ENCODE results near the gene DPEP1. TPM values are rescaled to one million over a fixed set of nuclear protein-coding genes. Genes with fewer than 3 reads are reported as not detected.
A peak's percentile ranks its signal among the peaks of the same experiment; 100 is the strongest.
"Not testable (repeated sequence)": the region's sequence is repeated elsewhere in the genome, so short reads cannot be mapped to it uniquely, and the experiment has no call there.

DPEP1 gene
- total RNA-seq, 3 donors from 2014 or later, result not detected

DNA sequence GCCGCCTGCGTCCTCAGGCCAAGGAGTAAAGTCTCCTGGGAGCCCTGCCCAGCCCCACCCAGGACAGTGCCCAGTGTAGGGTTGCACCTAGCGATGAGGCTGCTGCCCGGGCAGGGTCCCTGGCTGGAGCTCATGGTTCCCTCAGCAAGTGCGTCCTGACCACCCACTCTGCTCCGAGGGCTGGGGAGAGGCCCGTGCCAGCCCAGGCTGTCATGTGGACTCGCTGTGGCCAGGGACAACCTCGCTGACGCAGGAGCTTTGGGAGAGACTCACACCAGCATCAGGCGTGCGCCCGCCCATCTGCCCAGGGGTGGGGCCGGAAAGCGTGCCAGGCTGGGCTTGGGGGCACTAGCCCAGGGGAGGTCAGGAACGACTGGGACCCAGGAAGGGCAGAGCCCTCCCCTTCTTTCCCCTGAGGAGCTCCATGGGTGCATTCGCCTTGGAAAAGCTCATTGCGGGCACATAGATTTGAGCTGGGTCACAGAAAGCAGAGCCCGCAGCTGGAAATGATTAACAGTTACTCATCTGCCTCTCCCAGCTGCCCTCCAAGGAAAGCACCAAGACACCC lies 19.7 kb downstream of the DPEP1 start:
- H3K9me3 Mint-ChIP-seq, result no peaks in the 10 kb centered on the region
- no peak overlapping the region for H3K4me3 Mint-ChIP-seq
- DNase-seq, result no peak
- no peak for ATAC-seq
- no peaks in the 10 kb centered on the region for H3K4me1 Mint-ChIP-seq (ENCODE audit: low read depth)
- no peaks in the 10 kb centered on the region for H3K36me3 Mint-ChIP-seq (ENCODE audit: insufficient read depth)
- no peaks in the 10 kb centered on the region for H3K27me3 Mint-ChIP-seq (ENCODE audit: low read depth)

DNA sequence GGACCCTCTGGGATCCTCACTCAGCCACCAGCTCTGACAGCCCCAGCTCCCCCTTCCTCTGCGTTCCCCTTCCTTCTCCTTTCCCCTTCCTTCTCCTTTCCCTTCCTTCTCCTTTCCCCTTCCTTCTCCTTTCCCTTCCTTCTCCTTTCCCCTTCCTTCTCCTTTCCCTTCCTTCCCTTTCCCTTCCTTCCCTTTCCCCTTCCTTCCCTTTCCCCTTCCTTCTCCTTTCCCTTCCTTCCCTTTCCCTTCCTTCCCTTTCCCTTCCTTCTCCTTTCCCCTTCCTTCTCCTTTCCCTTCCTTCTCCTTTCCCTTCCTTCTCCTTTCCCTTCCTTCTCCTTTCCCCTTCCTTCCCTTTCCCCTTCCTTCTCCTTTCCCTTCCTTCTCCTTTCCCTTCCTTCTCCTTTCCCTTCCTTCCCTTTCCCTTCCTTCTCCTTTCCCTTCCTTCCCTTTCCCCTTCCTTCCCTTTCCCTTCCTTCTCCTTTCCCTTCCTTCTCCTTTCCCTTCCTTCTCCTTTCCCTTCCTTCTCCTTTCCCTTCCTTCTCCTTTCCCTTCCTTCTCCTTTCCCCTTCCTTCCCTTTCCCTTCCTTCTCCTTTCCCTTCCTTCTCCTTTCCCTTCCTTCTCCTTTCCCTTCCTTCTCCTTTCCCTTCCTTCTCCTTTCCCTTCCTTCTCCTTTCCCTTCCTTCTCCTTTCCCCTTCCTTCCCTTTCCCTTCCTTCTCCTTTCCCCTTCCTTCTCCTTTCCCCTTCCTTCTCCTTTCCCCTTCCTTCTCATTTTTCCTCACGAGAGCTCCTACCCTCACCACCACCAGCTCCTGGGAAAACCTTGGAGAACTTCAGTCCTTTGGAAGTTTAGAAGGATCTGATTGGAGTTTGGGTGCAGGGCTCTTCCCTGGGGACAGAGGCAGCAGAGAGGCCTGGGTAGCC lies 21.3 kb downstream of the DPEP1 start:
- not testable (repeated sequence) for DNase-seq; H3K36me3 Mint-ChIP-seq (ENCODE audit: insufficient read depth); H3K9me3 Mint-ChIP-seq; H3K4me3 Mint-ChIP-seq; H3K27me3 Mint-ChIP-seq (ENCODE audit: low read depth); ATAC-seq; H3K4me1 Mint-ChIP-seq (ENCODE audit: low read depth)

DNA sequence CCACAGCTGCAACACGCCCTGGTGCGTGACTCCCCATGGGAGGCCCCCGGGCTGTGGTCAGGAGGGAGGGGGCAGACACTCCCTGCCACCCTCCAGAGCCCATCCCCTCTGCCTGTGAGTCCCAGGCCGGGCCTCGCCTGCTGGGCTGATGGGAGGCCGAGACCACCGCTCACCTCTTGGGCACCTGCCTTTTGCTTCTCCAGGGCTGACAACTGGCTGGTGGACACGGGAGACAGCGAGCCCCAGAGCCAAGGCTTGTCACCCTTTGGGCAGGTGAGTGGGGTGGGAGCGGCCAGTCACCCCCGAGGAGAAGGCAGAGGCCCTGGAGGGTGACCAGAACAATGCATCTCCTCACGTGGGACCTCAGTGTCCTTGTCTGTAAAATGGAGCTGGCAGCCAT lies 23.2 kb downstream of the DPEP1 start:
- DNase-seq, result no peak
- Mint-ChIP-seq H3K27me3 (ENCODE audit: low read depth) (no peaks in the 10 kb centered on the region), H3K36me3 (ENCODE audit: insufficient read depth) (no peaks in the 10 kb centered on the region), H3K4me1 (ENCODE audit: low read depth) (peaks cover 12% of the 10 kb centered on the region), H3K4me3 (no peak overlapping the region), H3K9me3 (no peaks in the 10 kb centered on the region)
- ATAC-seq, result no peak

DNA sequence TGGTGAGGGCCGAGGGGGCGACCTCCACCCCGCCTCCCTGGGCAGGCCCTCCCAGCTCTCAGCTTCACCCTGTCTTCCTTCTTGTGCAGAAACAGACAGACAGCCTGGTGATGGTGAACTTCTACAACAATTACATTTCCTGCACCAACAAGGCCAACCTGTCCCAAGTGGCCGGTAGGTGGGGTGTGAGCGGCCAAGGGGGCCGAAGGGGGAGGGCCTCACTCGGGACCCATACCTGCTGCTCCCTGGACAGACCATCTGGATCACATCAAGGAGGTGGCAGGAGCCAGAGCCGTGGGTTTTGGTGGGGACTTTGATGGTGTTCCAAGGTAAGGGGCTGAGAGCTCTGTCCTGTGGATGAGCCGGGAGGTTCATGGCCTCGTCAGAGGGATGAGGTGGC lies 23.9 kb downstream of the DPEP1 start:
- H3K9me3 Mint-ChIP-seq, result no peaks in the 10 kb centered on the region
- ATAC-seq (no peak), DNase-seq (no peak)
- peaks cover 12% of the 10 kb centered on the region for H3K4me1 Mint-ChIP-seq (ENCODE audit: low read depth)
- no peaks in the 10 kb centered on the region for H3K36me3 Mint-ChIP-seq (ENCODE audit: insufficient read depth)
- no peak overlapping the region for H3K4me3 Mint-ChIP-seq
- no peaks in the 10 kb centered on the region for H3K27me3 Mint-ChIP-seq (ENCODE audit: low read depth)

DNA sequence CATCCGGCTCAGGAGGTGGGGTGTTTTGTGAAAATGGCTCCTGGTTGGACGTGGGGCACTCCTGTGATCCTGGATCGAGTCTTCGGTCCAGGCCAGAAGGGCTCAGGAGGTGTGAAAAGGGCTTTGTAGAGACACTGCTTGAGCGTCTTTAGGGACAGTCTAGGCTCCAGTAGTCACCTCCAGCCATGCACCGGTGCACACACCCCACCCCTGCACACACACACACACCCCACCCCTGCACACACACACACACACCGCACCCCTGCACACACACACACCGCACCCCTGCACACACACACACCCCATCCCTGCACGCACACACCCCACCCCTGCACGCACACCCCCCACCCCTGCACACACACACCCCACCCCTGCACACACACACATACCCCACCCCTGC lies 25.0 kb downstream of the DPEP1 start:
- H3K4me3 Mint-ChIP-seq, result no peak overlapping the region
- no peaks in the 10 kb centered on the region for H3K36me3 Mint-ChIP-seq (ENCODE audit: insufficient read depth)
- H3K9me3 Mint-ChIP-seq, result no peaks in the 10 kb centered on the region
- DNase-seq, result no peak
- H3K27me3 Mint-ChIP-seq (ENCODE audit: low read depth), result no peaks in the 10 kb centered on the region
- no peak for ATAC-seq
- H3K4me1 Mint-ChIP-seq (ENCODE audit: low read depth), result peaks cover 12% of the 10 kb centered on the region

DNA sequence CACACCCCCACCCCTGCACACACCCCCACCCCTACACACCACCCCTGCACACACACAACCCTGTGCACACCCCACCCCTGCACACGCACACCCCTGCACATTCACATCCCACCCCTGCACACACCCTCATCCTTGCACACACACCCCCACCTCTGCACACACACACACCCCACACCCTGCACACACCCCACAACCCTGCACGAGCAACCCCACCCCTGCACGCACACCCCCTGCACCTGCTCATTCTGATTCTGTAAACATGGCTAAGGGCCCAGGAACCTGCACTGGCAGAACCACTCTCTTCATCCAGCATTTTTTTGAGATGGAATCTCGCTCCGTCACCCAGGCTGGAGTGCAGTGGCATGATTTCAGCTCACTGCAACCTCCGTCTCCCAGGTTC lies 25.9 kb downstream of the DPEP1 start:
- DNase-seq (no peak), ATAC-seq (no peak)
- no peak overlapping the region for H3K4me3 Mint-ChIP-seq
- no peaks in the 10 kb centered on the region for H3K9me3 Mint-ChIP-seq
- H3K27me3 Mint-ChIP-seq (ENCODE audit: low read depth), result no peaks in the 10 kb centered on the region
- H3K36me3 Mint-ChIP-seq (ENCODE audit: insufficient read depth), result no peaks in the 10 kb centered on the region
- peaks cover 12% of the 10 kb centered on the region for H3K4me1 Mint-ChIP-seq (ENCODE audit: low read depth)

DNA sequence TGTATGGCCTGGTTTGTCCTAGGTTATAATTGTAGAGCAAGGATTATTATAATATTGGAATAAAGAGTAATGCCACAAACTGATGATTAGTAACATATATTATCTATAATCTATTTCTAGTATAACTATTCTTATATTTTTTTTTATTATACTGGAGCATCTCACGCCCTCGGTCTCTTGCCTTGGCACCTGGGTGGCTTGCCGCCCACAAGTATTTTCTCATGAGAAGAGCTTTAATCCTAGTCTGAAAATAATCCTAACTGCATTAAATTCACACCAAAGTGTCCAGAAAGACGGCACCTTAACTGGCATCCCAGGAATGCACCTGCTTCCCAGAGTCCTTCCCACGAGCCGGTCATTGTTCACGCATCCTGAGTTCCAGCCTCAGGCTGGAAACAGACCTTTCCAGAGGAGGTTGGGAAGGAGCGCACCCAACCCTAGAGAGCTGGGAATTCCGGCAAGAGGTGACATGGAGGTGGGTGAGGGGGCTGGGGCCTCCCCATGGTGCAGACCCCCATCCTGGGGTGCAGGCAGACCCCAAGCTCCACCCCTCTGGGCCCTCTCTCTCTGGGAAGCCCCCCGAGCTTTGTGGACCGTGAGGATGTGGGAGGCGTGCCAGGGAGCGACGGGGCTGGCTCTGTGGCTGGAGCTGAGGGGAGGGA lies 28.1 kb downstream of the DPEP1 start:
- no peak for ATAC-seq

DNA sequence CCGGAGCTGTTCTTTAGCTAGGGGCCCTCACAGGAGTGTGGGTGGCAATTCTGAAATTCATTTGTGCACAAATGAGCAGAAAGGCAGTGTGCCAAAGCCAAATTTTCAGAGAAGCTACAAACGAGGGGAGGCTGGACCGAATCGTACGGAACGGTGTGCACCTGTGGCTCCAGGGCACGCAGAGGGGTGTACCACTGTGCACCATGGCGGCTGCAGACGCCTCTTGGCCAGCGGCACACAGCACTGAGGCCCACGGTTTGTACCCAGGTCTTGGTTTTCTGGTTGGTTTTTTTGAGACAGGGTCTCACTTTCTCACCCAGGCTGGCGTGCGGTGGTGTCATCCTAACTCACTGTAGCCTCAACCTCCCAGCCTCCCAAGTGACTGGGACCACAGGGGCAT lies 29.1 kb downstream of the DPEP1 start:
- Mint-ChIP-seq H3K4me3 (no peak overlapping the region), H3K27me3 (ENCODE audit: low read depth) (no peaks in the 10 kb centered on the region), H3K9me3 (no peaks in the 10 kb centered on the region)

More for the DNA sequence above, 28.1 kb downstream of the DPEP1 start:
- DNase-seq, result no peak
- Mint-ChIP-seq H3K27me3 (ENCODE audit: low read depth) (no peaks in the 10 kb centered on the region), H3K9me3 (no peaks in the 10 kb centered on the region), H3K36me3 (ENCODE audit: insufficient read depth) (peaks cover 9% of the 10 kb centered on the region), H3K4me3 (no peak overlapping the region), H3K4me1 (ENCODE audit: low read depth) (peaks cover 12% of the 10 kb centered on the region)

DNA sequence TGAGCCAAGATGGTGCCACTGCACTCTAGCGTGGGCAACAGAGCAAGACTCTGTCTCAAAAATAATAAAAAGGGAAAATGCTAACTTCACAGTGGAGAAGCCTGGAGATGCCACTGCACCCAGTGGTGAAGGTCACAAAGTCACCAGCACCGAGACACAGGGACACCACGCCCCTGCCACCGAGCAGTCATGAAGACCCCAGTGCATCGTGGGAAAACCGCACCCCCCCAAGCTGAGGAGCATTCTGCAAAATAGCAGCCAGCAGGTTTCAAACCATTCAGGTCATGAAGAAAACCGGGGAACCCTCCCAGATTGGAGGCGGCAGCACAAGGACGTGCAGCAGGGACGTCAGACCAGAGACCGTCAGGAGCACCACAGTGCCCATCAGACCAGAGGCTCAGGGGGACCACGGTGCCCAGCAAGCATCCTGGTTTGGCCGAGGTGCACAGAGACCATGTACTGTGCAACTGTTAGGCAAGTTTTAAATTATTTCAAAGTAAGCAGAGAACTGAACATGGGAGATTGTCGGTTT lies 30.4 kb downstream of the DPEP1 start:
- Mint-ChIP-seq H3K4me3 (no peak overlapping the region), H3K27me3 (ENCODE audit: low read depth) (no peaks in the 10 kb centered on the region), H3K9me3 (no peaks in the 10 kb centered on the region), H3K36me3 (ENCODE audit: insufficient read depth) (peaks cover 13% of the 10 kb centered on the region), H3K4me1 (ENCODE audit: low read depth) (peaks cover 12% of the 10 kb centered on the region)
- ATAC-seq (no peak), DNase-seq (no peak)

More for the DNA sequence above, 29.1 kb downstream of the DPEP1 start:
- ATAC-seq (no peak), DNase-seq (no peak)
- peaks cover 12% of the 10 kb centered on the region for H3K4me1 Mint-ChIP-seq (ENCODE audit: low read depth)
- H3K36me3 Mint-ChIP-seq (ENCODE audit: insufficient read depth), result peaks cover 13% of the 10 kb centered on the region

DNA sequence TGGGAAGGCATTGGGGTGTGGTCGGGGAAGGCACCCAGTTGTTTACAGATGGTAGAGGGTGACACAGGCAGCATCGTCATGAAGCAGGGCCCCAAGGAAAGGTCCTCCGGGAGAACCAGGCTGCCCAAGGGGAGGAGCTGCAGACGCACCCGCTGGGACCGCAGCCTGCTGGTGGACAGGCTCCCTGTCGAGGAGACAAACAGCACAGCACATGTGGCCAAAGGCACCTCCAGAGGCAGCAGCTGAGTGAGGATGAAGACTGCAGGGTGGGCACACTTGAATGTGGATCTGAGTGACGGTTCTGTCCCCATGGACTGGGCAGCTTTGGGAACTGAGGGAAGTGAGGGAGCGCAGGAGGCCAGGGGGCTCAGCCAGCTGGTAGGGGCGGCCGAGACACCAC lies 31.7 kb downstream of the DPEP1 start:
- Mint-ChIP-seq H3K9me3 (no peaks in the 10 kb centered on the region), H3K4me1 (ENCODE audit: low read depth) (peaks cover 12% of the 10 kb centered on the region), H3K4me3 (no peak overlapping the region), H3K27me3 (ENCODE audit: low read depth) (no peaks in the 10 kb centered on the region), H3K36me3 (ENCODE audit: insufficient read depth) (peaks cover 17% of the 10 kb centered on the region)
- DNase-seq (no peak), ATAC-seq (no peak)

DNA sequence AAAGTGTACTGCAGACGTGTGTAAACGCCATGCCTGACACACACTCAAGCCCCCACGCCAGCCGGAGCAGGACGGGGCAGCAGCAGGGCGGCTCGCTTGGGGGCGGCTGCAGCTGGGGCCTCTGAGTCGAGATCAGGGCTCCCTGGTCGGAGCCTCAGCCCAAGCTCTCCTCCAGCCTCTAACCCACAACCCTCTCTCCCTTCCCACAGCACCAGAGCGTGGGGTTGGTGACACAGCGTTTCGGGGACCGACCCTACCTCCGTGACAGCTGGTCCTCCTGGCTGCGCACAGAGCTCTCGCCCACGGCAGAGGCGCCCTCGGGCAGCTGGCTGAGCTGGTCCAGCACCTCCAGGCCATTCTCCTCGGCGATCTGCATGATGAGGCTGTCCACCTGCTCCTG lies 32.8 kb downstream of the DPEP1 start:
- DNase-seq (no peak), ATAC-seq (no peak)
- H3K4me3 Mint-ChIP-seq, result no peak overlapping the region
- no peaks in the 10 kb centered on the region for H3K27me3 Mint-ChIP-seq (ENCODE audit: low read depth)
- H3K4me1 Mint-ChIP-seq (ENCODE audit: low read depth), result peaks cover 3% of the 10 kb centered on the region
- H3K36me3 Mint-ChIP-seq (ENCODE audit: insufficient read depth), result peaks cover 17% of the 10 kb centered on the region
- H3K9me3 Mint-ChIP-seq, result no peaks in the 10 kb centered on the region

DNA sequence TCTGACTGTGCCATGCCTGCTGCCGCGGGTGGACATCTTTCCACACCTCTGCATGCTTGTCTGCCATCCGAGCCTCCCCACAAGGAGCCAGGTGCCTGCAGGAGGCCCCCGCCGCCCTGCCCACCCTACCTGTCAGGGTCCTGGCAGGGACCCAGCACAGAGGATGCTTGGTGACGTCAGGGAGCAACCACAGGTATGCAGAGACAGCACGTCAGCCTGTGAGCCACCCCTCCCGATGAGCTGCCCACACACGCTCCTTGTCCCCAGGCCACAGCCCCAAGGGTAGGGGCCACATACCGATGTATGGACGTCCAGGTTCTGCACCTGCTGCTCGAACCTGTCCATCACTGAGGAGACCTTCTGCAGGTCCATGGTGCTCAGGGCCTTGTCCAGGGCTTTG lies 33.5 kb downstream of the DPEP1 start:
- Mint-ChIP-seq H3K27me3 (ENCODE audit: low read depth) (no peaks in the 10 kb centered on the region), H3K4me3 (no peak overlapping the region), H3K9me3 (no peaks in the 10 kb centered on the region), H3K36me3 (ENCODE audit: insufficient read depth) (peaks cover 17% of the 10 kb centered on the region), H3K4me1 (ENCODE audit: low read depth) (no peaks in the 10 kb centered on the region)
- ATAC-seq (no peak), DNase-seq (no peak)

DNA sequence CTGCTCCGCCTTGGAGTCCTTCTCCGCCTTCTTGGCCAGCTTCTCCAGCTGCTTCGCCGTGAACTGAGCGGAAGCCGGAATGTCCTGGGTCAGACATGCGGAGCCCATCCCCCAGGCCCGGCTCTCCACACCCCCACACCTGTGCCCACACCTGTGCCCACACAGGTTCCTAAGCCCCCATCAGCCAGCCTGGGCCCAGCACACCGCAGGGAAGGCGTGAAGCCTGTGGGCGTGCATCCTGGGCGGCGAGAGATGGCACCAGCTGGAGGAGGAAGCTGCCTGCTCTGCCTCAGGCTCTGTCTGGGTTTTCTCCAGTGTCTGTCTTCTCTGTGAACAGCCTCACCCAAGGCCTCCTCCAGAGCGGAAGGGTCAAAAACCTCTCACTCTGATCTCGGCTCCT lies 38.1 kb downstream of the DPEP1 start:
- DNase-seq (no peak), ATAC-seq (no peak)
- Mint-ChIP-seq H3K27me3 (ENCODE audit: low read depth) (no peaks in the 10 kb centered on the region), H3K4me1 (ENCODE audit: low read depth) (peaks cover 15% of the 10 kb centered on the region), H3K4me3 (no peak overlapping the region), H3K36me3 (ENCODE audit: insufficient read depth) (peaks cover 12% of the 10 kb centered on the region), H3K9me3 (no peaks in the 10 kb centered on the region)

DNA sequence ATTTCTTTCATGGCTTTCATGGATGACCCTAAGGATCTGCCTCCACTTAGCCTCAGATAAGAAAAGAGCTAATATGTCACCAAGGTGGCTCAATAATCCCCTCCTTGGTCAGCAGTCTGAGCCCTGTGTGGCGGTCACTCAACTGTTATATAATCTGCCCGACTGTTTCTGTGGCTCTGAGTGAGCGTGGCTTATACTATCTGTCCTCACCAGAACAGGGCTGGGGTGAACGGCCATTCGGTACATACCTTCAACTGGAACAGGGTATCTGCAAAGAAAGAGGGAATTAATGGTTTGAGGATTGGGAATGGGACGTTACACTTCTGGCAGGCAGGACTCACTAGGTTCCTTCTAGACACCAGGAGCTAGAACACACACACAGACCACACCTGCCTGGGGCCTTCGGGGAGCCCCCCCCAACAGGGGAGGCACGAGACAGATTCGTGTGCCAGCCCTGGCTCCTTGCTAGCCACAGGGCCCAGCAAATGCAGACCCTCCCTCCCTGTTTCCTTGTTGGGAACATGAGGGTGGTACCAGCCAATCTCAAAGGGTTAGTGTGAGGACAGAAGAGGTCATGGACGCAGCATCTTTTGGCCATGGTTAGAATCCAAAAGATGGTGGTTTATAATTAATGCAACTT lies 40.3 kb downstream of the DPEP1 start:
- Mint-ChIP-seq H3K9me3 (no peaks in the 10 kb centered on the region), H3K4me3 (peak overlapping the region; percentile 56), H3K27me3 (ENCODE audit: low read depth) (no peaks in the 10 kb centered on the region), H3K36me3 (ENCODE audit: insufficient read depth) (peaks cover 8% of the 10 kb centered on the region), H3K4me1 (ENCODE audit: low read depth) (peaks cover 24% of the 10 kb centered on the region)
- DNase-seq (no peak), ATAC-seq (no peak)
